HG02943 (cell line): Measurements from ENCODE around the gene TSACC.
"Not testable (repeated sequence)": the region's sequence is repeated elsewhere in the genome, so short reads cannot be mapped to it uniquely, and the experiment has no call there.

Experiments
- ATAC-seq: cut with Tn5 transposase; IDR thresholded peaks from one replicate; pipeline ENCODE4 v1.9.1; 2021; ENCODE audit warnings: mild to moderate bottlenecking, low read depth, moderate library complexity; ENCODE audit not compliant: unreplicated experiment

Gene TSACC

DNA sequence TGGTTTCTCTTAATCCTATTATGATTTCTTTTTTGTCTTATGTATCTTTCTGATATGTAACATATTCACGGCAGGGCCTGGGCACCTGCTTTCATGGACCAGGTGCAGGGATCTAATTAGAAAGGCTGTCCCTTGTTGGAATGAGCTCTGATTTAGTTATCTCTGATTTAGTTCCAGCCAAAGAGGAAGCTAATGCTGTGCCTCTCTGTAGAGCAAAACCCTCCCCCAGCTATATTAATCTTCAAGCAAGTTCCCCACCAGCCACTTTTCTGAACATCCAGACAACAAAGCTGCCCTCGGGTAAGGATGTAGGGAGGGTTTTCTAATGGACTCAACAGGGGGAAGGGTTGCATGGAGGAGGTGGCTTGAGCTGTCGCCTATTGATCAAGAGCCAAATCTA, 6.1 kb downstream of the TSACC start:
- no peak for ATAC-seq

DNA sequence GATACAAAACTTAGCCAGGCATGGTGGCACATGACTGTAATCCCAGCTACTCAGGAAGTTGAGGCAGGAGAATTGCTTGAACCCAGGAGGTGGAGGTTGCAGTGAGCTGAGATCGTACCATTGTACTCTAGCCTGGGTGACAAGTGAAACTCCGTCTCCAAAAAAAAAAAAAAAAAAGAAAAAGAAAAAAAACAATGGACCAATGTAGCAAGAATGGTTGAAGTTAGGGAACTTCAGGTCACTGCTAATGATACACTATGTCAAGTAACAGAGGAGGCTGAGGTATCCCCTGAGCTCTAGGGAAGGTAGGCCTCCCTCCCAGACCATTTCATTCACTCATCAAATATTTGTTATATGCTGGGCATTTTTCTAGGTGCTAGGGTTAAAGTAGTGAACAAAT, 7.7 kb downstream of the TSACC start:
- ATAC-seq: not testable (repeated sequence)

DNA sequence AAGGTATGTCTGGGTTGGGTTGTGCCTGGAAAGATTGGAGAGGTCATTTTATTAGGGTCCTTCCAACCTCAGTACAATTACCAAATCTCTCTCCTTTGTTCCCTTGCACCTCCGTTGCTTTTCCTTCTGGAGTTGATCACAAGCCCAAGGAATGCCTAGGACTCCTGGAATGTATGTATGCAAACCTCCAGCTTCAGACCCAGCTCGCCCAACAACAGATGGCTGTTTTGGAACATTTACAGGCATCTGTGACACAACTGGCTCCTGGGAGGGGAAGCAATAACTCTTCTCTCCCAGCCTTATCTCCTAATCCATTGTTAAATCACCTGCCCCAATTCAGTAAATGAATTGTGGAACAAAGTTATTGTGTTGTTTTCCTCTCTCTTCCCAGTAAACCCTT, 8.3 kb downstream of the TSACC start:
- ATAC-seq: no peak

DNA sequence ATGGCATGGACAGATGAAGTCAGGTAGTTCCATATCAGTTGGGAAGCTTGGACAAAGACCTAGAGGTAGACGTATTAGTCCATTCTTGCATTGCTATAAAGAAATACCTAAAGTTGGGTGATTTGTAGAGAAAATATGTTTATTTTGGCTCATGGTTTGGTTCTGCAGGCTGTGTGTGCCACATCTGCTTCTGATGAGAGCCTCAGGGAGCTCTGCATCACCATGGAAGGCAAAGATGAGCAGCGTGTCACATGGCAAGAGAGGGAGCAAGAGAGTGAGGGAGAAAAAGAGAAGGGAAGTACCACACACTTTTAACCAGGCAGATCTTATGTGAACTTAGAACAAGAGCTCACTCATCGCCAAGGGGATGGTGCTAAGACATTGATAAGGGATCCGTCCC, 9.0 kb downstream of the TSACC start:
- no peak for ATAC-seq

DNA sequence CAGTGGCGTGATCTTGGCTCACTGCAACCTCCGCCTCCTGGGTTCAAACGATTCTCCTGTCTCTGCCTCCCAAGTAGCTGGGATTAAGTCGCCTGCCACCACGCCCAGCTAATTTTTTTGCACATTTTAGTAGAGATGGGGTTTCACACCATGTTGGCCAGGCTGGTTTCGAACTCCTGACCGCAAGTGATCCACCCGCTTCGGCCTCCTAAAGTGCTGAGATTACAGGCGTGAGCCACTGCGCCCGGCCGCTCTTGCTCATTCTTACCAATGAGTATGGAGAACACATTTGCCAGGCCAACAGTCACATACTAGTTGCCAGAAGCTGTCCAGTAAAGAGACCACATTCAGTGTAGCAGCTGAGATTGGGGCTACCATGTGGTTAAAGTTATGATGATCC, 14.2 kb downstream of the TSACC start:
- ATAC-seq: not testable (repeated sequence)

DNA sequence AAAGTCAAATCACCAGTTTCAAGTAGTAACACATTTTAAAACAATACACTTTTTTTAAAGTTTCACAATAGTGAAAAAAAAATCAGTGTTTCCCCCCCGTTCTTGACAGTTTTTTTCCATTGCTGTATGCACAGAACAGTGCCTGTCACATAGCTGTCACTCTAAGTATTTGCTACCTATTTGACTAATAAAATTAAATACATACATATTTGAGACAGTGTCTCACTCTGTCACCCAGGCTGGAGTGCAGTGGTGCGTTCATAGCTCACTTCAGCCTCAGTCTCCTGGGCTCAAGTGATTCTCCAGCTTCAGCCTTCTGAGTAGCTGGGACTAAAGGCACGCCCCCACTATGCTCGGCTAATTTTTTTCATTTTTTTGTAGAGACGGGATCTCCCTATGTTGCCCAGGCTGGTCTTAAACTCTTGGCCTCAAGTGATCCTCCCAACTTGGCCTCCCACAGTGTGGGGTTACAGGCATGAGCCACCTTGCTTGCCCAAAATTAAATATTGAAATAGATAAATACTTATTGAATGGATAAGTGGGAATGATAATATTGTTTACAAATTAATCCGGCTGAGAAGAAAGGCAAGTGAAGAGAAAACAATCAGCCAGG, 18.0 kb downstream of the TSACC start:
- no peak for ATAC-seq

DNA sequence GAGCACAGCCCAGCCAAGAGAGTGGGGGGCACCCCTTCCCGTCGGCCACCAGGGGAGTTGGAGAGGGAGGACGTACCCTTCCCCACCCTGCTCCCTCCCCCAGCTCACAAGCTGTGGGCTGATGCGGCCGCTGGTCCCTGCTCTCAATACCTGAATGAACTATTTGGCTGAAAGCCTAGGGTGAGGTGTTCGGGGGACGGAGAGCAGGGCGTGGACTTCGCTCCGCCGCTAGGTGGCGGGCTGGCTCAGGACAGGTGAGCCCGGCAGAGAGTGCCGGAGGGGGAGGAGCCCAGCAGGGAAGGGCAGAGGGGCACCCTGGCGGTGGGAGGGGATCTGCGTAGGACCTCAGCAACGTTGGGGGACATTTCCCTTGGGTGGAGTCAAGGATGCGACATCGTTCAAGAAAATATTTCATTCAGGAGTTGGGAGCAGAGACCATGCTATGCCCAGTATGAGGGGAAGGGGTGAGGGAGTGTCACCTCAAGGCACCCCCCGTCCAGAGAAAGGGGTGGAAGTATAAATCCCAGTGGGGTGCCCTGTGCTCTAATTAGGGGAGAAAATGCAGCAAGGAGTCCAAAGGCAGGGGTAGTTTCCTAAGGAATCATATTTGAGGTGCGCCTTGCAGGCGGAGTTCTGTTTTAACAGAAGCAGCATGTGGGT, 18.7 kb downstream of the TSACC start:
- ATAC-seq: no peak

DNA sequence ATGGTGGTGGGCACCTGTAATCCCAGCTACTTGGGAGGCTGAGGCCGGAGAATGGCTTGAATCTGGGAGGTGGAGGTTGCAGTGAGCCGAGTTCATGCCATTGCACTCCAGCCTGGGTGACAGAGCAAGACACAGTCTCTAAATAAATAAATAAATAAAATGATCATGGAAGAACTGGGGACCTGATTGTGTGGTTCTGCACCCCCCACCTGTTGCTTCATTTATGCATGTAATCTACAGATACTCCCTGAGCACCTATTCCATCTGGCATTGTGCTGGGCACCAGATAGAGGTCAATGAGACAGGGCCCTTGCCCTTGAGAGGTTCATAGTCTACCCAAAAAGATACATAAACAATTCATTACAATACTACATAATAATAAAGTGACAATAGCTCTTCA, 19.7 kb downstream of the TSACC start:
- no peak for ATAC-seq

DNA sequence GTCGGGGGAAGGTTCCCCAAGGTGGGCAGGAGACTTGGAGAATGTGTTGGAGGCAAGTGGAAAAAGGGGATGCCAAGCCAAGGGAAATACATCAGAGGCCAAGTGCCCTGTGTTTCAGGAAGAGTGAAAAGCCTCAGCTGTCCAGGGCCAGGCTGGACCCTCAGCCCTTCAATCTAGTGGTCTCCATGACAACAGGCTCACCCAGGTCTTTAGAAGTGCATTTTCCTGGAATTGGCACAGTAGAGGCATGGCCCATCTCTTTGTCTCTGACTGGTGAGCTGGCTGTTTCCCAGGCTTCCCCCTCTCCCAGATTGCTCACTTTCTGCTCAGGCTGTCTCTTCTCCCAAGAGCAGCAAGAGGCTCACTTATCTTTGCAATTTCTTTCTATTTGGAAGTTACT, 20.3 kb downstream of the TSACC start:
- ATAC-seq: no peak

DNA sequence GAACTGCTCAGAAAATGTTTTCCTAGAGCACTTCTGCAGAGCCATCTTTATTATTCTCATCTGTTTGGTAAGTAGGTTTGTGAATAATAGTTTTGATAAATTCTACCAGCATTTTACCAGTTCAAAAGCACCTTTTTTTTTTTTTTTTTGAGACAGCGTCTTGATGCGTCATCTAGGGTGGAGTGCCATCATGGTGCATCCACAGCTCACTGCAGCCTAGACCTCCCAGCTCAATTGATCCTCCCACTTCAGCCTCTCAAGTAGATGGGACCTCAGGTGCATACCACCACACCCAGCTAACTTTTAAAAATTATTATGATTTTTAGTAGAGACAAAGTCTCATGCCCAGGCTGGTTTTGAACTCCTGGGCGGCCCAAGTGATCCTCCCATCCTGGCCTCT, 20.9 kb downstream of the TSACC start:
- ATAC-seq: no peak

DNA sequence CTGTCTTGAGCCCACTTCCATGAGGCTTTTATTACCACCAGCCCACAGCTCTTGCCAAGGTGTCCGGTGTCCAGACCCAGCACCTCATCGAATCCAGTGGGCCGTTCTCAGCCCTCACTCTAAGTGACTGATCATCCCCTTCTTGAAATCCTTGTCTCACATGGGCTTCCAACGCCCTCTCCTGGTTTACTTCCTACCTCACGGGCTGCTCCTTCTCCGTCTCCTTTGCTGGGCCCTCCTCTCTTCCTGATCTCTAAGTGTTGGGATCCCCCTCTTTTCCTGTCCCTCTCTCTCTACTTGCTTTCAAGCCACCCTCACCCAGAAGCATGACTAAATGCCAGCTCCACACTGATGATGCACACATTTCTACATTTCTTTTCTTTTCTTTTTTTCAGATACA, 21.6 kb downstream of the TSACC start:
- ATAC-seq: no peak

DNA sequence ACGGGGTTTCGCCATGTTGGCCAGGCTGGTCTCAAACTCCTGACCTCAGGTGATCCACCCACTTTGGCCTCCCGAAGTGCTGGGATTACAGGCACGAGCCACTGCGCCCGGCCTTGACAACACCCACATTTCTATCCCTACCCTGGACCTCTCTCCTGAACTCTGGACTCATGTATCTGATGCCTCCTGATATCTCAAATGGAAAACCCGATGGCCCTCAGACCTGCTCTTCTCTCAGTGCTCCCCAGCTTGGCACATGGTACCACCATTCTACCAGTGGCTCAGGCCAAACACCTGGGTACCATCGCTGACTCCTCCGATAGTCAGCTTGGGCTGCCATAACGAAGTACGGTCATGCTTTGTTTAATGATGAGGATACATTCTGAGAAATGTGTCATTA, 22.2 kb downstream of the TSACC start:
- ATAC-seq: no peak

DNA sequence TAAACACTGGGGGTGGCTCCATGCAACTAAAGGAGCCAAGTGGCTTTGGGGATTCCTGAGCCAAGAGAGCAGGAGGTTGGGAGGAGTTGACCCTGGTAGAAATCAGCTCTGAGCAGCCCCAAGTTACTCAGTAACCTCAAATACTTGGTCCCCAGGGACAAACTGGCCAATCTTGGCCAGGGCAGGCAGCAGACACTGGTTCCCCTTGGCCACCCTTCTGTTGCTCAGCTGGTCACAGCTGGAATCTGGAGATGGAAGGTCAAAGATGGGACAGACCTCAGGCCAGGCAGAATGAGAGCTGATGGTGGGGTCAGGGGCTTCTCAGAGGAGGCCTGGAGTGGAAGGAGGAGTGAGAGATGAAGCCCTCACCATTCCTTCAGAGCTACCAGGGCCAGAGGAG, 27.4 kb downstream of the TSACC start:
- ATAC-seq: no peak

DNA sequence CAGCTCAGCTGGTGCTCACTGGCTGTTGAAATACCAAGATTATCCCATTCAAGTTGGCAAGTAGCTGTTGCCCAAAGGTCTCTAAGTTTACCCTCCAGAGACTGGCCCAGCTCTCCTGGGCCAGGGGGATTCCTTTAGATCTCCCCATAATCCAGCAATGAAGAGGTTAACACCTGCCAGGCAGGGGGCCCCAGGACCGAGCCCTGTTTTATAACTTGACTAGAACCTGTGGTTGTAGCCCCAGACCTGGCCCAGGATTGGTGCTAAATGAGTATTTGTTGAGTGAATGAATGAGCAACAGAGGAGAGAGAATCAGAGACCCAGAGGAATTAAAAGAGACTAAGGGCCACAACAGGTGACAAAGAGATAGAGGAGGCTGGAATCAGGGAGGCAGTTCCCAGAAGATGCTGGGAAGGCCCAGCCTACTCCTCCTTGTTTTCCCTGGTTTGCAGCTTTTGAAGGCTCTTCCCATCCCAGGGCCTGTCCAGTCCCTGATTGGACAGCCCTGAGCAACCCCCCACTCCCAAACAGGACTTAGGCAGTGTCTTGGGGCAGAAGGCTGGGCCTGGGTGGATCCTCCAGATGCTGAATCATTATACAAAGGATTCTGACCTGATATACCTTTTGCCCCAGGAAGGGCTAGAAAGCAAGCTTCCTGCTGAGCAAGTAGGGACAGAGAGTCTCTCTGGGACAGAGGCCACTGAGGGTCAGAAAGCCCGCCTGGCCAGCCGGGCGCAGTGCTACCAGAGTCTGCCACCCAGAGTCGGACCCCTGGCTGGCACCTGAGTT, 28.2 kb downstream of the TSACC start:
- ATAC-seq: no peak

DNA sequence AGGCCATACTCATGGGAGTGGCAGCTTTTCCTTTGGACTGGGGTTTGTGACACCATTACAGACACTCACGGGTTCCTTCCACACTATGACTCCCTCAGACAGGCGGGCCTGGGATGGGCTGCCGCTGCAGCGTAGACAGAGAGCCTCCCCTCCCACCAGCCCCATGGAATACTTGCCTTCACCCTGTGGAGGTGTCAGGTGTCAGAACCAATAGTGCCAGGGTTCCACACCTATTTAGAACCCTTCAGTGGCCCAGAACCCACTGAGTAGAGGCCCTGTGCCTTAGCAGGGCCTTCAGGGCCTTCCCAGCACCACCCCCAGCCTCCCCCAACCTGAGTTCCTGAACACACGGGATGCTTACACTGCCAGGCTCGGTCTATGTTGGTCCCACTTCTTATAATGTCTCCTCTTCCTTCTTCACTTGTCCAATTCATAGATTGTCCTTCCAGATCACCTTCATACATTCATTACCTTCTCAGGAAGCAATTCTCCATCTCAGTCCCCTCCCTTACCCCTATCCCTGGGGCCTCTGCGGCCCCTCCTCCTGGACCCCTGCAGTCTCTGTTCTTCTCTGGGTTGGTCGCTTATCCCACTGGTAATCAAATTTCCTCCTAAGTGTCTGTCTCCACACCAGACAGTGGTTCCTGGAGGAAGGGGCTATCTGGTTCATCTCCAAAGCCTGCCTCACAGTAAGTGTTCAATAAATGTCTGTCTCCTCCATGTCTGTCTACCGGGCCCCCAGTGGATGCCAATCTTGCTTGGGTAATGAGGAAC, 29.2 kb downstream of the TSACC start:
- no peak for ATAC-seq

DNA sequence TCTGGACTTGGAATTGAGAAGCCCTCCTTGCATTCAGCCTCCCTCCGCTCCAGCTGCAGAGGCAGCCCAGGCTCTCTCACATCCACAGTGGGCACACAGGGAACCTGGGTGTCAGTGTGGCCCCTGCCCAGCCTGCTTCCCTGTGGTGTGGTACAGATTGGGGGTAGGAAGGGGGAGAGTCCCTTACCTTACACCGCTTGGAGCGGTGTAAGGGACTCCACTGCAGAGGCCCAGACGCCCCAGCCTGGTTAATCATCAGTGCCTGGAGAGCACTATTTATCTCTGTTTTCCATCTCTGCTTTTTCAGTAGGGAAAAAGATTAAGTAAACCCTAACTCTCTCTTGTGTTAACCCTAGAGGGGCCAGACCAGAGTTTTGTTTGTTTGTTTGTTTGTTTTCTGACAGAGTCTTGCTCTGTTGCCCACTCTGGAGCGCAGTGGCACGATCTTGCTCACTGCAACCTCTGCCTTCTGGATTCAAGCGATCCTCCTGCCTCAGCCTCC, 29.9 kb downstream of the TSACC start:
- ATAC-seq: no peak

DNA sequence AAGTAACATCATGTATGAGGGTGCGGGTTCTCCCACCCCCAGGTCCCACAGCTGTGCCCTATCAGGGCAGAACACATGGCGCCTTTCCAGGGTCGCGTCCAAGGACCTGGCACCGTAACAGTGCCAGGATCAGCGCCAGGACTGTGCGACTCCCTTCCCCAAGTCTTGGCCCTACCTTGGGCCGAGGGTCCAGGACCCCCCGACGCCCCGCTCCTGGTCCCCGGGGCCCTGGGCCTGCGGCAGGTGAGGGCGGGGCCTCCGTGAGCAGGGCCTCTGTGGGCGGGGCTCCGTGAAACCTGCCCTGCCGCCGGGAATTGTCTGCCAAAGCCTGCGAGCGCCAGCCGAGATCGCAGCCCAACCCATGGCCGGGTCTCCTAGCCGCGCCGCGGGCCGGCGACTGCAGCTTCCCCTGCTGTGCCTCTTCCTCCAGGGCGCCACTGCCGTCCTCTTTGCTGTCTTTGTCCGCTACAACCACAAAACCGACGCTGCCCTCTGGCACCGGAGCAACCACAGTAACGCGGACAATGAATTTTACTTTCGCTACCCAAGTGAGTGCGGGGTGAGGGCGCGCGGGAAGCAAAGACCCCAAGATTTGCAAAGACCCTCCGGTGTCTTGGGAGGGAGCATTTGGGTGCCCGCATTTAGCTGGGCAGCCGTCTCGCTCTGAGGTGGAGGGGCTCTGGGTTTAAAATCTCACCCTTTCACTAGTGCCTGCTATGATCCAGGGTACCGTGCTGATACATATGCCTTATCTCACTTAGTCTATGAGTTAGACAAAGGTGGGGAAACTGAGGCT, 30.8 kb downstream of the TSACC start, which contains the start of gene RHBG:
TSS of gene RHBG (plus strand) at position 323 of the 796 bp plus-strand sequence. CDS start at position 362, 39 bp downstream.
- no peak for ATAC-seq

DNA sequence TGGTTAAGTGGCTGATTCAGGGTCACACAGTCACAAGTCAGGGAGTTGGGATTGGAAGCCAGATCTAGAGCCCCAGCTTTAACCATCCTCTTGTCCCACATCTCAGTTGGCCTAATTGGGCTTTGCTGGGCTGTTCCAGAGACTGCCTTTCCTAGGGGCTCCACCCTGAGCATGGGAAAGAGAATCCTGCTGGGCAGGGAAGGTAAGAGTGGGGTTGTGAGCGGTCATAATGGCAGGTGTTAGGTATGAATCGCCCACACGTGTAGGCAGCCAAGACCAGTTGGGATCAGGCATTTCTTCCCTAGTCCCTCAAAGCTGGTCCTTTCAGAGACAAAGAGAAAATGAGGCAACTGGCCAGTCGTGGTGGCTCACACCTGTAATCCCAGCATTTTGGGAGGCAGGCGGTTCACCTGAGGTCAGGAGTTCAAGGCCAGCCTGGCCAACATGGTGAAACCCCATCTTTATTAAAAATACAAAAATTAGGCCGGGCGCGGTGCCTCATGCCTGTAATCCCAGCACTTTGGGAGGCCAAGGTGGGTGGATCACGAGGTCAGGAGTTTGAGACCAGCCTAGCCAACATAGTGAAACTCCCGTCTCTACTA, 31.5 kb downstream of the TSACC start:
- ATAC-seq: not testable (repeated sequence)

DNA sequence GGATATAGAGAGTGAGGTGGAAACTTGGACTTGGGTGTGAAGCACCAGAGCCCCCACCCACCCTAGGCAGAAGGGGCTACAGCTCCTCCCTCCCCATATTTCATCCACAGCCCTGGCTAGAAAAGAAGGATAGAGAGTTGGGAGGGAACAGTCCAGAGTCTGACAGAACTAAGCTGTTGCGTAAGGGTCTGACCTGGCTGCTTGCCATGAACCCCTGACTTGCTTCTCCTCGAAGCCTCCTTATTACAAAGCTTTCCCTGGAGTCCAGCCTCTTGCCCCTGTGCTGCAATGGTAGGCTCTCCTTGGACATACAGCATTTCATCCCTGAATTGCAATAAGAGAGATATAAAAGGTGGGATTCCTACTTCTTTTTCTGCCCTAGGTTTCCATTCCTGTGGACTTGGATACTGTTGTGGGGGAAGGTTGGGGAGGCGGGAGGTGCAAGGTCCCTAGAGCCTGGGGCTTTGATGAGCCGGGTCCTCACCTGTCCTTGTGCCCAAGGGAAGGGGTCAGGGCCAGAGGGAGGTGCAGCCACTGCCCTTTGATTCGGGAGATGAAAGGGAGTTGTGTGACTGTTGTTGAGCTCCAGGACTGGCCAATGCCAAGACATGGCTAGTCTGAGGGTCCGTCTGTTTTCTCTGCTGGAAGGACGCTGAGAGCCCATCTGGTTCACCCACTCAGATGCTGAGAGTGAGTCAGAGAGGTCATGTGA, 33.4 kb downstream of the TSACC start:
- no peak for ATAC-seq
